ENCODE data around the gene FFAR3.

GRCh38 chr19:35398570-35398969 lies 40.3 kb downstream of the FFAR3 start:
- TF ChIP-seq, protein P1, sequence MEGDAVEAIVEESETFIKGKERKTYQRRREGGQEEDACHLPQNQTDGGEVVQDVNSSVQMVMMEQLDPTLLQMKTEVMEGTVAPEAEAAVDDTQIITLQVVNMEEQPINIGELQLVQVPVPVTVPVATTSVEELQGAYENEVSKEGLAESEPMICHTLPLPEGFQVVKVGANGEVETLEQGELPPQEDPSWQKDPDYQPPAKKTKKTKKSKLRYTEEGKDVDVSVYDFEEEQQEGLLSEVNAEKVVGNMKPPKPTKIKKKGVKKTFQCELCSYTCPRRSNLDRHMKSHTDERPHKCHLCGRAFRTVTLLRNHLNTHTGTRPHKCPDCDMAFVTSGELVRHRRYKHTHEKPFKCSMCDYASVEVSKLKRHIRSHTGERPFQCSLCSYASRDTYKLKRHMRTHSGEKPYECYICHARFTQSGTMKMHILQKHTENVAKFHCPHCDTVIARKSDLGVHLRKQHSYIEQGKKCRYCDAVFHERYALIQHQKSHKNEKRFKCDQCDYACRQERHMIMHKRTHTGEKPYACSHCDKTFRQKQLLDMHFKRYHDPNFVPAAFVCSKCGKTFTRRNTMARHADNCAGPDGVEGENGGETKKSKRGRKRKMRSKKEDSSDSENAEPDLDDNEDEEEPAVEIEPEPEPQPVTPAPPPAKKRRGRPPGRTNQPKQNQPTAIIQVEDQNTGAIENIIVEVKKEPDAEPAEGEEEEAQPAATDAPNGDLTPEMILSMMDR (IDR thresholded peaks at IDR 0.05), result no peak
- no peak for TF ChIP-seq POLR2A (IDR thresholded peaks at IDR 0.05)
